ENCODE measurements around the gene SMARCAL1. TPM values are rescaled to one million over a fixed set of nuclear protein-coding genes. Genes with fewer than 3 reads are reported as not detected.
A peak's percentile ranks its signal among the peaks of the same experiment; 100 is the strongest.

SMARCAL1 gene
- total RNA-seq, 1 donor from 2014 or later = 5.3 TPM

DNA sequence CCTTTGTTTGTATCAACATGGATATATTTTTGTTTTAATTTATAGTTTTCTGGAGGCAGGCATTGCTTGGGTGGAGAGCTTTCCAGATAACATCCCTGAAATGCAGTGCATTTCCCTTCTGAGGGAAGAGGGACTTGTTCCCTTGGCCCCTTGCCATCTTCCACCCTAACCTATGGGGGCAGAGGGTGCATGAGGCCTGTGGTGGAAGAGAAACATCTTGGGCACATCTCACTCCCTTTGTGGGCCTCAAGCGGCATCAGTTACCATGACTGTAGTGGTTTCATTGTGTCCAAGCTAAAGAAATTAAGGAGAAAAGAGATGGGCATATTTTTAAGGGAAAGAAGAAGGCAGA is 81.0 kb downstream of the SMARCAL1 start:
- no peaks in the 10 kb centered on the region for H3K36me3 ChIP-seq
- TF ChIP-seq CTCF (IDR thresholded peaks at IDR 0.05) = no peak
- H3K4me3 ChIP-seq = no peak overlapping the region
- no peaks in the 10 kb centered on the region for H3K9me3 ChIP-seq
- H3K4me1 ChIP-seq = peaks cover 0 to 8% of the 10 kb centered on the region in 2 donors
- DNase-seq (ENCODE audit: low spot score in 2 of 2) = no peak
- intact Hi-C loops (cut with DNase I) = no loop called here
- H3K27me3 ChIP-seq = no peaks in the 10 kb centered on the region
- no peak overlapping the region for H3K27ac ChIP-seq

- no peaks in the 10 kb centered on the region for H3K27me3 ChIP-seq
- peak in 1 of 2 donors; percentile 54 for DNase-seq (ENCODE audit: low spot score in 2 of 2)
- peaks cover 7 to 15% of the 10 kb centered on the region in 2 donors for H3K36me3 ChIP-seq
Measured at GRCh38 chr2:216495656-216496055, 83.4 kb downstream of the SMARCAL1 start.

DNA sequence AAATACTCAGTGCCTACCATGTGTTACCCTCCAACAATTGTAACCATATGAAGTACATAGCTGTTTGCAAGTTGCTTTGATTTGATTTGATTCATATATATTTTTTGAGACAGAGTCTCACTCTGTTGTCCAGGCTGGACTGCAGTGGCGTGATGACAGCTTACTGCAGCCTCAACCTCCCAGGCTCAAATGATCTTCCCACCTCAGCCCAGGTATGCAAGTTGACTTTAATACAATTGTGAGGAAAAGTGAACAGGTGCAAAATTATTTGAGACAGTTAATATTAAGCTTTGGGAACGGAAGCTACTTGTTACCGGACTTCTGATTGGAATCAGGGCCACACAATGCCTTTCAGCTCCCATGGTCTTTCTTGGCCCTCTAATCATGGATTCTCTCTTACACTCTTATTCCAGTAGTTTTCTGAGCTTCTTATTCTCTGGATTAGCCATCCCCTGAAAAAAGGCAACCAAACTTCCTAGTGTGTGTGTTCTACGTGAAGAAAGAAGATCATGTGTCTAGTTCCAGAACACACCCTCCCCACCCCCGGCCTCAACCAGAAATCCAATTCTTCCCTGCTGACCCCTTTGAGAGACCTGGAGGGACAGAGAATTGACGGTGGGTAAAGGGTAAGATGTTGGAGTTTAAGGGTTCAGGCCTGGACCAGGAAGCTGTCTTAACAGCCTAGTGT is 85.2 kb downstream of the SMARCAL1 start:
- H3K27ac ChIP-seq = peak overlapping the region; percentile 39 to 72

More at GRCh38 chr2:216495656-216496055, 83.4 kb downstream of the SMARCAL1 start:
- peaks cover 8 to 13% of the 10 kb centered on the region in 2 donors for H3K4me1 ChIP-seq
- no peak overlapping the region for H3K27ac ChIP-seq
- no peak for TF ChIP-seq CTCF (IDR thresholded peaks at IDR 0.05)
- H3K4me3 ChIP-seq = no peak overlapping the region
- intact Hi-C loops (cut with DNase I) = no loop called here
- no peaks in the 10 kb centered on the region for H3K9me3 ChIP-seq

DNA sequence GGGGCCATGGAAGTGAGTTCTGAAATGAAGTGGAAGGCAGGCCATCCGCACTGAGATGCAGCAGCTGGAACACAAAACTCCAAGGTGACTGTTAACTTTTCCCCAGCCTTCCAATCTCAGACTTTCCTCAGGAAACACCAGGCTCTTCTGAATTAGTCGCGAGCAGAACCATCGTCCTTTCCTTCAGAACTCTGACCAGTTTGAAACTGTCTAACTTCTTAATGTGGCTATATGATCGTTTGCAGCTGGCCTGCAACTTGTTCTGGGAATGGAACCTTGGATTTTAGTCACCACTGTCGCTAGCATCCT is 85.7 kb downstream of the SMARCAL1 start:
- TF ChIP-seq CTCF (IDR thresholded peaks at IDR 0.05) = no peak
- peak overlapping the region; percentile 39 to 72 for H3K27ac ChIP-seq
- intact Hi-C loops (cut with DNase I) = no loop called here
- no peak for DNase-seq (ENCODE audit: low spot score in 2 of 2)
- H3K9me3 ChIP-seq = no peaks in the 10 kb centered on the region
- H3K4me3 ChIP-seq = peak overlapping the region; percentile 74 to 83
- peaks cover 27 to 39% of the 10 kb centered on the region in 2 donors for H3K36me3 ChIP-seq
- H3K27me3 ChIP-seq = no peaks in the 10 kb centered on the region
- peaks cover 8 to 13% of the 10 kb centered on the region in 2 donors for H3K4me1 ChIP-seq

More for the DNA sequence above, 85.2 kb downstream of the SMARCAL1 start:
- DNase-seq (ENCODE audit: low spot score in 2 of 2) = no peak
- no peaks in the 10 kb centered on the region for H3K9me3 ChIP-seq
- H3K4me1 ChIP-seq = peaks cover 8 to 13% of the 10 kb centered on the region in 2 donors
- H3K27me3 ChIP-seq = no peaks in the 10 kb centered on the region
- TF ChIP-seq CTCF (IDR thresholded peaks at IDR 0.05) = no peak
- peaks cover 23 to 34% of the 10 kb centered on the region in 2 donors for H3K36me3 ChIP-seq
- intact Hi-C loops (cut with DNase I) = no loop called here
- peak overlapping the region; percentile 74 to 83 for H3K4me3 ChIP-seq

- Histone ChIP-seq H3K27ac (peak within 1 kb of the TSS; percentile 72 to 73), H3K9me3 (no peaks in the 10 kb centered on the region), H3K27me3 (no peaks in the 10 kb centered on the region), H3K4me3 (peak within 1 kb of the TSS; percentile 74 to 83), H3K4me1 (peaks cover 8 to 13% of the 10 kb centered on the region in 2 donors), H3K36me3 (peaks cover 28 to 45% of the 10 kb centered on the region in 2 donors)
- TF ChIP-seq CTCF (IDR thresholded peaks at IDR 0.05) = no peak
- peak; percentile 68 to 94 for DNase-seq (ENCODE audit: low spot score in 2 of 2)
- intact Hi-C loops (cut with DNase I) = no loop called here
Measured at GRCh38 chr2:216498379-216499352, 86.4 kb downstream of the SMARCAL1 start, which contains the start of gene RPL37A. Gene RPL37A (plus strand): TSS chr2:216498844. CDS start chr2:216498875, 31 bp downstream.
